Neural progenitor cell (in vitro differentiated cells): ENCODE results near the gene SBSN.

ENCODE experiments used
- CTCF ChIP-seq: fragments of 200-600 bp; sonication (generic); IDR thresholded peaks from 2 replicates; pipeline ENCODE4 v1.5.1; 2017; ENCODE audit warnings: antibody characterized with exemption, mild to moderate bottlenecking
- EZH2 ChIP-seq: fragments of 200-600 bp; sonication (generic); IDR thresholded peaks from 2 replicates; pipeline ENCODE4 v1.6.1; 2017; ENCODE audit warnings: antibody characterized with exemption, mild to moderate bottlenecking, moderate library complexity

GRCh38 chr19:35544110-35544802 is 16.1 kb upstream of the SBSN start:
- TF ChIP-seq CTCF = no peak
- no peak for TF ChIP-seq EZH2
